NCI-H2029 treated with DMSO at 0.1 percent for 48 hours (cell line): ENCODE results near the gene LILRB5.
"Not testable (repeated sequence)": the region's sequence is repeated elsewhere in the genome, so short reads cannot be mapped to it uniquely, and the experiment has no call there.

Source experiments
- DNase-seq: peaks from one replicate; lab custom pipeline; 2025; lab: John Stamatoyannopoulos, UW

The LILRB5 gene

GRCh38 chr19:54257116-54257480 is at the start of gene LILRB5:
Gene LILRB5 (minus strand): TSS chr19:54257273. CDS start chr19:54257193, 80 bp downstream.
- no peak for DNase-seq

- DNase-seq: no peak
Observed at GRCh38 chr19:54305141-54305540, 48.1 kb upstream of the LILRB5 start.

- DNase-seq: no peak
Observed at GRCh38 chr19:54302257-54302656, 45.2 kb upstream of the LILRB5 start.

- DNase-seq: no peak
Observed at GRCh38 chr19:54299515-54299914, 42.4 kb upstream of the LILRB5 start.

- no peak for DNase-seq
Observed at GRCh38 chr19:54299126-54299498, 42.0 kb upstream of the LILRB5 start.

GRCh38 chr19:54298357-54299125 is 41.5 kb upstream of the LILRB5 start:
- no peak for DNase-seq

GRCh38 chr19:54297759-54298305 is 40.8 kb upstream of the LILRB5 start:
- no peak for DNase-seq

- DNase-seq: no peak
Observed at GRCh38 chr19:54294539-54294938, 37.5 kb upstream of the LILRB5 start.

- not testable (repeated sequence) for DNase-seq
Observed at GRCh38 chr19:54289160-54289559, 32.1 kb upstream of the LILRB5 start.

- no peak for DNase-seq
Observed at GRCh38 chr19:54287456-54287855, 30.4 kb upstream of the LILRB5 start.

- not testable (repeated sequence) for DNase-seq
Observed at GRCh38 chr19:54286283-54286682, 29.2 kb upstream of the LILRB5 start.

- DNase-seq: not testable (repeated sequence)
Observed at GRCh38 chr19:54285427-54286056, 28.5 kb upstream of the LILRB5 start.

GRCh38 chr19:54282686-54283470 is 25.8 kb upstream of the LILRB5 start:
- no peak for DNase-seq

- not testable (repeated sequence) for DNase-seq
Observed at GRCh38 chr19:54281729-54282075, 24.6 kb upstream of the LILRB5 start.

GRCh38 chr19:54281007-54281728 is 24.1 kb upstream of the LILRB5 start, which contains the start of gene LILRB2:
Gene LILRB2 (minus strand): TSS chr19:54281110. CDS start chr19:54280496, 614 bp downstream.
- no peak for DNase-seq

- not testable (repeated sequence) for DNase-seq
Observed at GRCh38 chr19:54280441-54280840, 23.4 kb upstream of the LILRB5 start.

- DNase-seq: not testable (repeated sequence)
Observed at GRCh38 chr19:54280025-54280424, 23.0 kb upstream of the LILRB5 start.

- no peak for DNase-seq
Observed at GRCh38 chr19:54279406-54279962, 22.4 kb upstream of the LILRB5 start.

- DNase-seq: not testable (repeated sequence)
Observed at GRCh38 chr19:54278571-54279195, 21.6 kb upstream of the LILRB5 start.

- DNase-seq: not testable (repeated sequence)
Observed at GRCh38 chr19:54278056-54278455, 21.0 kb upstream of the LILRB5 start.

GRCh38 chr19:54277111-54277615 is 20.1 kb upstream of the LILRB5 start:
- DNase-seq: not testable (repeated sequence)
